Mesenchymal stem cell (in vitro differentiated cells and primary cell): ENCODE measurements around the gene EPB41L2.

Experiments used
- DNase-seq: peaks from one replicate; pipeline ENCODE4 v3.0.0-alpha.2; 2013
- H2AFZ ChIP-seq: one replicate; pipeline ENCODE4 v1.6.1; 2013; ENCODE audit warnings: low read depth, mild to moderate bottlenecking, control low read depth, inconsistent platforms, low read length, moderate library complexity
- H2AK5ac ChIP-seq: 2 replicates; pipeline ENCODE4 v1.6.1; 2013; ENCODE audit warnings: low read length, moderate library complexity, mild to moderate bottlenecking, inconsistent platforms; ENCODE audit not compliant: severe bottlenecking
- H2BK120ac ChIP-seq: one replicate; pipeline ENCODE4 v1.6.1; 2013; ENCODE audit warnings: low read depth, mild to moderate bottlenecking, inconsistent platforms, low read length, moderate library complexity
- H2BK12ac ChIP-seq, 2 experiments: one replicate each; pipeline ENCODE4 v1.6.1; 2013; ENCODE audit warnings: inconsistent platforms in 2 of 2, low read length in 2 of 2, mild to moderate bottlenecking in 2 of 2, moderate library complexity in 2 of 2, control low read depth in 1 of 2
- H2BK15ac ChIP-seq: one replicate; pipeline ENCODE4 v1.6.1; 2013; ENCODE audit warnings: mild to moderate bottlenecking, low read depth, inconsistent platforms; ENCODE audit not compliant: poor library complexity, severe bottlenecking
- H2BK5ac ChIP-seq: 2 replicates; pipeline ENCODE4 v1.6.1; 2013; ENCODE audit warnings: low read depth, mild to moderate bottlenecking, low read length, control low read depth, inconsistent platforms; ENCODE audit not compliant: poor library complexity, severe bottlenecking
- H3K14ac ChIP-seq, 2 experiments: one replicate each; pipeline ENCODE4 v1.6.1; 2013; ENCODE audit warnings: inconsistent platforms in 2 of 2, low read length in 2 of 2, control low read depth in 1 of 2, mild to moderate bottlenecking in 1 of 2, moderate library complexity in 1 of 2
- H3K18ac ChIP-seq, 2 experiments: one replicate each; pipeline ENCODE4 v1.6.1; 2013; ENCODE audit warnings: inconsistent platforms in 2 of 2, low read length in 2 of 2, control low read depth in 1 of 2, low read depth in 1 of 2, mild to moderate bottlenecking in 1 of 2
- H3K23ac ChIP-seq, 2 experiments: one replicate each; pipeline ENCODE4 v1.6.1; 2013; ENCODE audit warnings: inconsistent platforms in 2 of 2, low read length in 2 of 2, mild to moderate bottlenecking in 2 of 2, moderate library complexity in 2 of 2, control low read depth in 1 of 2
- H3K27ac ChIP-seq: 2 replicates; pipeline ENCODE4 v1.5.1; 2013; ENCODE audit warnings: mild to moderate bottlenecking, moderate library complexity, low read length, control low read depth, inconsistent platforms; ENCODE audit not compliant: poor library complexity, severe bottlenecking
- H3K27me3 ChIP-seq, 2 experiments: 2 replicates each; pipeline versions ENCODE4 v1.6.1 to v1.7.0; 2013; ENCODE audit warnings: low read length in 2 of 2, mild to moderate bottlenecking in 2 of 2, moderate library complexity in 2 of 2, control low read depth in 1 of 2, inconsistent platforms in 1 of 2; ENCODE audit not compliant: control insufficient read depth in 1 of 2, insufficient read depth in 1 of 2
- H3K36me3 ChIP-seq, 2 experiments: 2 replicates each; pipeline versions ENCODE4 v1.6.1 to v1.7.0; 2013; ENCODE audit warnings: low read length in 2 of 2, control low read depth in 1 of 2, inconsistent platforms in 1 of 2, low read depth in 1 of 2, mild to moderate bottlenecking in 1 of 2; ENCODE audit not compliant: insufficient read depth in 2 of 2, control insufficient read depth in 1 of 2
- H3K4ac ChIP-seq, 2 experiments: one replicate each; pipeline ENCODE4 v1.6.1; 2013; ENCODE audit warnings: inconsistent platforms in 2 of 2, low read length in 2 of 2, mild to moderate bottlenecking in 2 of 2, moderate library complexity in 2 of 2, control low read depth in 1 of 2, low read depth in 1 of 2
- H3K4me1 ChIP-seq: 2 replicates; pipeline ENCODE4 v1.6.1; 2013; ENCODE audit warnings: low read depth, low read length, control low read depth; ENCODE audit not compliant: control insufficient read depth, insufficient read depth
- H3K4me2 ChIP-seq: 2 replicates; pipeline ENCODE4 v1.6.1; 2013; ENCODE audit warnings: low read length, mild to moderate bottlenecking, inconsistent platforms; ENCODE audit not compliant: poor library complexity, severe bottlenecking
- H3K4me3 ChIP-seq, 2 experiments: 2 replicates each; pipeline versions ENCODE4 v1.5.1 to v1.7.0; 2013; ENCODE audit warnings: low read length in 2 of 2, mild to moderate bottlenecking in 2 of 2, control low read depth in 1 of 2, low read depth in 1 of 2; ENCODE audit not compliant: insufficient read depth in 1 of 2
- H3K79me1 ChIP-seq: replicated peaks from 2 replicates; pipeline ENCODE4 v1.6.1; 2013; ENCODE audit warnings: mild to moderate bottlenecking, control low read depth, low read length, inconsistent platforms; ENCODE audit not compliant: poor library complexity, severe bottlenecking
- H3K9ac ChIP-seq: 2 replicates; pipeline ENCODE4 v1.7.0; 2013; ENCODE audit warnings: mild to moderate bottlenecking, low read length, moderate library complexity
- H3K9me3 ChIP-seq: 2 replicates; pipeline ENCODE4 v1.7.0; 2013; ENCODE audit warnings: mild to moderate bottlenecking, low read length; ENCODE audit not compliant: control insufficient read depth
- H4K8ac ChIP-seq: one replicate; pipeline ENCODE4 v1.6.1; 2013; ENCODE audit warnings: inconsistent platforms, mild to moderate bottlenecking, low read length, moderate library complexity
- H4K91ac ChIP-seq: one replicate; pipeline ENCODE4 v1.6.1; 2013; ENCODE audit warnings: mild to moderate bottlenecking, low read length, inconsistent platforms
- WGBS: methylation state at CpG from one replicate; pipeline ENCODE4 v1.1.7; 2013; ENCODE audit warnings: mixed read lengths; 5-methylcytosine and 5-hydroxymethylcytosine counted together

Gene EPB41L2

DNA sequence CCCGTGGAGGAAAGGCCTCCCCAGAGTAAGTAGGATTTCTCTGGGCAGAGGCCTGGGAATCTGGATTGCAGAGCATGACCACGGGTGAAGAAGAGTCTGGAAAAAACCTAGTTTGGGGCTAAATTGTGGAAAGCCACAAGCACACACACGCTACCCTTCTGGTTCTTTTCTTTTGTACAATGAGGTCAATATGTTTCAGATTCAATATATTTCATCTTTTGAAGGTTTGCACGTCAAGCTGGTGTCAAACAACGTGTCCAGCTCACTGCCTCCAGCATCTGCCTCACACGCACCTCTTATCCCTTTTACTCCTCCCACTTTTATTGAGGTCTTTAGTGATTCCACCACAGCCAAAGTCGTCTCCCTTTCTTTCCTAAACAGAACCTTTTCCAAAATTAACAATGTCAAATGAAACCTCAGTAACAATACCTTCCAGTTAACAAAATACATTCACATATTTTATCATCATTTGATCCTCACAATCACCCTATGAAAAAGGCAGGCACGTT is 773 bp upstream of the EPB41L2 start:
- Histone ChIP-seq H3K4me1 (peaks cover 2% of the 10 kb centered on the region), H2BK5ac (no peak overlapping the region), H2BK15ac (no peak overlapping the region), H3K14ac (no peak overlapping the region), H3K9ac (peak overlapping the region; percentile 87), H3K23ac (no peak overlapping the region), H3K27ac (peak overlapping the region; percentile 92), H2BK12ac (peak overlapping the region; percentile 1 to 25), H4K91ac (no peak overlapping the region), H3K4me3 (peak overlapping the region in 1 of 2 experiments; percentile 90), H3K27me3 (no peaks in the 10 kb centered on the region), H2BK120ac (no peak overlapping the region), H3K4ac (peak overlapping the region in 1 of 2 experiments; percentile 69), H2AK5ac (no peak overlapping the region), H2AFZ (no peak overlapping the region), H3K9me3 (no peaks in the 10 kb centered on the region), H3K36me3 (no peaks in the 10 kb centered on the region), H4K8ac (peak overlapping the region; percentile 69), H3K4me2 (peak overlapping the region; percentile 82), H3K18ac (peak overlapping the region in 1 of 2 experiments; percentile 64), H3K79me1 (no peaks in the 10 kb centered on the region)
- WGBS: 36% methylated on average over 6 of the region's 8 CpGs
- DNase-seq: no peak

- H3K4ac ChIP-seq: peak overlapping the region in 1 of 2 experiments; percentile 2
- peak overlapping the region; percentile 77 for H2BK120ac ChIP-seq
- H2BK12ac ChIP-seq: peak overlapping the region in 1 of 2 experiments; percentile 37
- peak overlapping the region; percentile 87 for H3K9ac ChIP-seq
- peak overlapping the region; percentile 86 for H3K27ac ChIP-seq
- H3K14ac ChIP-seq: peak overlapping the region in 1 of 2 experiments; percentile 93
- H2AFZ ChIP-seq: peak overlapping the region; percentile 20
- peaks cover 1% of the 10 kb centered on the region for H3K79me1 ChIP-seq
- under 1% methylated on average over 36 of the region's 84 CpGs for WGBS
- H3K4me3 ChIP-seq: peak overlapping the region; percentile 88 to 90
- DNase-seq: peak; percentile 40
- peaks cover 2% of the 10 kb centered on the region for H3K4me1 ChIP-seq
- H3K18ac ChIP-seq: peak overlapping the region; percentile 92 to 97
- peak overlapping the region; percentile 12 for H2BK15ac ChIP-seq
- peak overlapping the region; percentile 15 for H2BK5ac ChIP-seq
- peak overlapping the region; percentile 70 for H4K91ac ChIP-seq
- H3K27me3 ChIP-seq: no peaks in the 10 kb centered on the region
- H3K23ac ChIP-seq: peak overlapping the region in 1 of 2 experiments; percentile 83
- H3K36me3 ChIP-seq: no peaks in the 10 kb centered on the region
- H3K9me3 ChIP-seq: no peaks in the 10 kb centered on the region
- H3K4me2 ChIP-seq: peak overlapping the region; percentile 81
- H2AK5ac ChIP-seq: no peak overlapping the region
- peak overlapping the region; percentile 35 for H4K8ac ChIP-seq
Measured at GRCh38 chr6:131062241-131063027, 611 bp downstream of the EPB41L2 start.

DNA sequence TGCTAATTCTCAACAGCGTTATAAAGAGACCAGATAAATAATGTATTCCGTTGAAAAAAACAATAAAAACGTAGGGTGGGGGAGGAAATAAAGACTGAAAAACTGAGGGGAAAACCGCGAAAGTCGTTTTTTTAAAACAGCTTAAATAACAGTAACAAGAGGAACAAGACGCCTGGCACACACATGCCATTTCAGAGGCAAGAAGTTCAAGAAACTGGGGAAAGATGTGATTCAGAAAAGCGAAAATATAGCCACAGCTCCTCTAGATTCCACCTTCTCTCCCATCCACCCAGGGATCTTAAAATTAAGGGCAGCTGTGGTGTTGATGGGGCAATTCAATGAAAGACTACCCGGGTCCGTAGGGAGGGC is 1.3 kb downstream of the EPB41L2 start:
- Histone ChIP-seq H3K18ac (no peak overlapping the region), H3K79me1 (peaks cover 1% of the 10 kb centered on the region), H2AK5ac (no peak overlapping the region), H3K4me2 (peak overlapping the region; percentile 81), H3K4ac (no peak overlapping the region), H3K27ac (peak overlapping the region; percentile 86), H2AFZ (no peak overlapping the region), H3K9ac (peak overlapping the region; percentile 87), H2BK120ac (no peak overlapping the region), H2BK15ac (no peak overlapping the region), H3K4me3 (peak overlapping the region in 1 of 2 experiments; percentile 90), H3K36me3 (no peaks in the 10 kb centered on the region), H3K27me3 (no peaks in the 10 kb centered on the region), H4K91ac (no peak overlapping the region), H3K4me1 (peaks cover 2% of the 10 kb centered on the region), H3K14ac (no peak overlapping the region), H3K23ac (no peak overlapping the region), H3K9me3 (no peaks in the 10 kb centered on the region), H2BK12ac (no peak overlapping the region), H2BK5ac (no peak overlapping the region), H4K8ac (no peak overlapping the region)
- WGBS: 21% methylated on average over 5 of the region's 10 CpGs
- DNase-seq: peak; percentile 33

- Histone ChIP-seq H3K36me3 (no peaks in the 10 kb centered on the region), H3K27ac (peak overlapping the region; percentile 86), H3K9ac (peak overlapping the region; percentile 87), H3K4me1 (peaks cover 2% of the 10 kb centered on the region), H2BK5ac (no peak overlapping the region), H2BK15ac (no peak overlapping the region), H4K91ac (no peak overlapping the region), H3K4ac (no peak overlapping the region), H2AK5ac (no peak overlapping the region), H3K9me3 (peaks cover under 1% of the 10 kb centered on the region), H3K18ac (no peak overlapping the region), H2BK12ac (no peak overlapping the region), H3K4me2 (peak overlapping the region; percentile 81), H3K14ac (no peak overlapping the region), H2AFZ (no peak overlapping the region), H2BK120ac (no peak overlapping the region), H3K4me3 (peak overlapping the region; percentile 23 to 90), H3K27me3 (no peaks in the 10 kb centered on the region), H4K8ac (no peak overlapping the region), H3K23ac (no peak overlapping the region), H3K79me1 (peaks cover 1% of the 10 kb centered on the region)
- 74% methylated on average over 7 of the region's 9 CpGs for WGBS
- peak; percentile 53 for DNase-seq
Measured at GRCh38 chr6:131061041-131061750, 1.8 kb downstream of the EPB41L2 start.
